Activated CD8-positive, alpha-beta T cell treated with anti-CD3 and anti-CD28 coated beads for 36 hours (primary cell): Measurements from ENCODE around the gene LRRC2. TPM values are rescaled to one million over a fixed set of nuclear protein-coding genes. Genes with fewer than 3 reads are reported as not detected.

Experiments
- ATAC-seq: fragments of 200-7000 bp; cut with Tn5 transposase; one replicate; pipeline ENCODE4 v1.10.0; 2021; ENCODE audit warnings: mild to moderate bottlenecking, moderate library complexity
- CTCF ChIA-PET: fragments of 350-600 bp; sonication (Branson Sonifier 250); formaldehyde crosslinking; loops from one replicate; lab custom pipeline; 2021; ENCODE audit warnings: antibody characterized with exemption; lab: Charles Lee
- POLR2A ChIA-PET: fragments of 350-600 bp; sonication (Branson Sonifier 250); formaldehyde crosslinking; loops from one replicate; lab custom pipeline; 2021; ENCODE audit warnings: antibody characterized with exemption; lab: Charles Lee
- DNase-seq: peaks from one replicate; pipeline ENCODE4 v3.0.0-alpha.2; 2020
- H3K27ac Mint-ChIP-seq: one replicate; pipeline ENCODE4 v1.8.0; 2021; ENCODE audit warnings: mild to moderate bottlenecking, mixed read lengths
- H3K27me3 Mint-ChIP-seq: one replicate; pipeline ENCODE4 v1.8.0; 2021; ENCODE audit warnings: mixed read lengths
- H3K36me3 Mint-ChIP-seq: one replicate; pipeline ENCODE4 v1.8.0; 2021; ENCODE audit warnings: low read depth, mixed read lengths
- H3K4me1 Mint-ChIP-seq: one replicate; pipeline ENCODE4 v1.8.0; 2021; ENCODE audit warnings: low read depth, mixed read lengths
- H3K4me3 Mint-ChIP-seq: one replicate; pipeline ENCODE4 v1.8.0; 2021; ENCODE audit warnings: mild to moderate bottlenecking, moderate library complexity, mixed read lengths
- H3K9me3 Mint-ChIP-seq: one replicate; pipeline ENCODE4 v1.8.0; 2021; ENCODE audit warnings: mixed read lengths
- intact Hi-C: fragments of 100-400 bp; cut with micrococcal nuclease; formaldehyde crosslinking; loops from one replicate; pipeline ENCODE4 v1.10.0; 2022
- total RNA-seq, 2 experiments: library from RNA; stranded (reverse); gene quantifications; one replicate each; pipeline ENCODE4 v1.2.3, GENCODE V29; 2021
- TF ChIP-seq, protein P1 (sequence below): fragments of 200-600 bp; IDR thresholded peaks from one replicate; pipeline ENCODE4 v1.8.0; 2022; ENCODE audit warnings: antibody characterized with exemption, mild to moderate bottlenecking

The LRRC2 gene
- total RNA-seq, 2 experiments from 2014 or later = not detected

DNA sequence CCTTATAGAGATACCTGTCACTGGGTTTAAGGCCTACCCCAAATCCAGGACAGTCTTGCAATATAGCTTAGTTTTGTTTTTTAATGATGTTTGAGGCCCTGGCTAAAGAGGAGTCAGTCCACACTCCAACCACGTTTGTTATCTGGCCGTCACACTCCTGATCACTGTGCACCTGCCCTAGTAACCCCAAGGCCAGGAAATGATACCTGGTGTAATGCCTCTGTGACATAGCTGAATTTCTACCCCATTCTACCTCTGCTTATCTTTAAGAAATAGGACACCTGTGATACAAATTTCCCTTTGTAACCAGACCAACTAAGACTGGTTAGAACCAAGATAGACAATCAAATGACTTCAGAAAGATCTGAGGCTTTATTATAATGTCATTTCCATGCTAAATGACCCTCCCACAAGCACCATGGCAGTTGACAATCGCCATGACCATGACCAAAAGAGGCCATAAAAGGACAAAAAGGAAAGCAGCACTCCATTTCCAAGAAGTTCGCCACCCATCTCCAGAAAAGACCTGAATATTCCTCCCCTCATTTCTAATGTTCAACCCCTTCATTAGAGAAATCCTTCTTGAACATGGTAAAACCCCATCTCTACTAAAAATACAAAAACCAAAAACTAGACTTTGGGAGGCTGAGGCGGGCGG, 73.1 kb downstream of the LRRC2 start:
- Mint-ChIP-seq H3K9me3 (no peaks in the 10 kb centered on the region), H3K4me3 (no peak overlapping the region), H3K27me3 (no peaks in the 10 kb centered on the region), H3K36me3 (no peaks in the 10 kb centered on the region), H3K27ac (no peak overlapping the region), H3K4me1 (peaks cover 8% of the 10 kb centered on the region)
- intact Hi-C loops = no loop called here
- ChIA-PET CTCF (interaction anchor here (1.4 to 13.6 kb wide), 2 partner anchors 66 to 137 kb away, joined by 5 to 254 read pairs; no protein-coding TSS in a partner anchor), POLR2A (interaction anchor here (0.6 to 1.1 kb wide), 2 partner anchors 30 to 70 kb away, joined by 3 read pairs; no protein-coding TSS in a partner anchor)
- ATAC-seq (no peak), DNase-seq (no peak)
- TF ChIP-seq, protein P1, sequence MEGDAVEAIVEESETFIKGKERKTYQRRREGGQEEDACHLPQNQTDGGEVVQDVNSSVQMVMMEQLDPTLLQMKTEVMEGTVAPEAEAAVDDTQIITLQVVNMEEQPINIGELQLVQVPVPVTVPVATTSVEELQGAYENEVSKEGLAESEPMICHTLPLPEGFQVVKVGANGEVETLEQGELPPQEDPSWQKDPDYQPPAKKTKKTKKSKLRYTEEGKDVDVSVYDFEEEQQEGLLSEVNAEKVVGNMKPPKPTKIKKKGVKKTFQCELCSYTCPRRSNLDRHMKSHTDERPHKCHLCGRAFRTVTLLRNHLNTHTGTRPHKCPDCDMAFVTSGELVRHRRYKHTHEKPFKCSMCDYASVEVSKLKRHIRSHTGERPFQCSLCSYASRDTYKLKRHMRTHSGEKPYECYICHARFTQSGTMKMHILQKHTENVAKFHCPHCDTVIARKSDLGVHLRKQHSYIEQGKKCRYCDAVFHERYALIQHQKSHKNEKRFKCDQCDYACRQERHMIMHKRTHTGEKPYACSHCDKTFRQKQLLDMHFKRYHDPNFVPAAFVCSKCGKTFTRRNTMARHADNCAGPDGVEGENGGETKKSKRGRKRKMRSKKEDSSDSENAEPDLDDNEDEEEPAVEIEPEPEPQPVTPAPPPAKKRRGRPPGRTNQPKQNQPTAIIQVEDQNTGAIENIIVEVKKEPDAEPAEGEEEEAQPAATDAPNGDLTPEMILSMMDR = no peak

DNA sequence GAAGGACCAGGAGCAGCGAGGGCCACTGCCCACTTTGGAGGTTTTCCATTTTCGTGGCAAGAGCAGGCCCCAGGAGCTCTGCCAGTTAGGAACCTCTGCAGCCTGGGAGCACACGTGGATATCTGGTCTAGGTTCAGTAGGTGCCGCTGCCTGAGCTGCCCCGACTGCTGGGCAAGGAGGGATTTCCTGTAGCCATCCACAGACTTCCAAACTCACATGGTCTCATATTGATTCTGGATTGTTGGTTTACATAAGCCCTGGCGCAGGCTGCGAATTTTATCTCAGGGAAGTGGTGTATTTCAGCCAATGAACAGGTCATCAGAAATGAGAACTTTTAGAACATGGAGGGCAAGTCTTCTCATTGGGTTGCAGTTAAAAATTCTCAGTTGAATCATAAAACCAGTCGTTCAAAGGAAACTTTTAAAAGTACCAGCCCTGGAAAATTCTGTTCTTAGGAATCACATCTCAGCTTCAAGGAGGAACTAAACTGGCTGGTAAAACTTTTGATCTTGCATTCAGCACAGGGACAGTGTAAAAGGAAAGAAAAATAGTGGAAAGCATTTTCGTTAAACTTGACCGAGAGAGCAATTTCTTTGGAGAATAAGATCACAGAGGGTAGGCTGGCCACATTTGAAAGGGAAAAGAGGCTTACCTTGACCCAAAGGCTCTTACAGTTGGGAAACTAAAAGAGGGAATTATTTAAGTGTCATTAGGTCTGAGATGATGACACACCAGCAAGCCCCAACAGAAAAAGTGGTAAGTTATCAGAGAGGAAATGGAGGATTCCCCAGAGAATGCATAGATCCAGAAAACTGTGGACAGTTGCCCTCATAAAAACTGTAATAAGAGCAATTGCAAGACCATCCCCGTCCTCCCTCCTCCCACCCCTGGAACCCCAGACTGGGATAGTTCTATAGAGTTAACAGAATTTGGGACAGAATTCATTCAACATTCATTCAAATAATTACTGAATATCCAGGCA, 74.7 kb downstream of the LRRC2 start:
- TF ChIP-seq, protein P1 = no peak
- Mint-ChIP-seq H3K36me3 (no peaks in the 10 kb centered on the region), H3K4me3 (no peak overlapping the region), H3K27me3 (no peaks in the 10 kb centered on the region), H3K9me3 (no peaks in the 10 kb centered on the region), H3K4me1 (peaks cover 8% of the 10 kb centered on the region), H3K27ac (no peak overlapping the region)
- DNase-seq = no peak
- intact Hi-C loops = no loop called here
- ChIA-PET CTCF (interaction anchor here (5.1 to 13.6 kb wide), 2 partner anchors 68 to 138 kb away, joined by 150 to 254 read pairs; no protein-coding TSS in a partner anchor), POLR2A (no interaction called here)
- no peak for ATAC-seq

DNA sequence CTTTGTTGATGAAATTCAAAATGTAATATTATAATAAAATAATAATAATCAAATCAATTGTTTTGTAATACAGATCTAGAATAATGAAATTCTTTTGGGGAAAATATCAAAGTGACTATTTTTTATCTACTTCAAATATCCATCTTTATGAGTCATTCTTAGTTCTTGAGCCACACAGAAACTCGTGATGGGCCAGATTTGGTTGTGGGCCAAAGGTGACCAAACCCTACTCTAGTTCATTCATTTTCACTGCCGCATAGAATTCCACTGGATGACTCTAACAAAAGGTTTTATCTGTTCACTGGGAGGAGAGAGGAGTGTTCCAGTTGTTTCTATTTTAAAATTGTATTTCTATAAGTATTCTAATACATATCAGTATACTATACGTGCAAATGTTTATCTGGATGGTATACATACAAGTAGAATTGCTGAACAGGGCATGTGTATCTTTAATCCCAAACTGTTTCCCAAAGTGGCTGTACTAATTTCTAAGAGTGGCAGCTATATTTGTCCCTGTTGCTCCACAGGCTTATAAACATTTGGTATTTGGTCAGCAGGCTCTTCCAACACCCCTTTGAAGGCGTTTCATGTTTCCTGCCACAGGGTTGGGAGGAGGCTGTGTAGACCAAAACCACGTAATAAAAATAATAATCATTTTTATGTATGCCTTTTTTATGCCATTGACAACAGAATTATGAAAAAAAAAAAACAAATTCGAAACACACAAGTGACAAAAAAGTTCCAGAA, 75.6 kb downstream of the LRRC2 start:
- POLR2A ChIA-PET = interaction anchor here (0.6 to 1.1 kb wide), 2 partner anchors 9 to 15 kb away, joined by 3 to 4 read pairs; no protein-coding TSS in a partner anchor
- DNase-seq = no peak
- CTCF ChIA-PET = interaction anchor here (1.2 to 13.6 kb wide), 9 partner anchors 10 to 151 kb away, joined by 3 to 254 read pairs (median 40); partner anchors contain the start of gene RTP3

DNA sequence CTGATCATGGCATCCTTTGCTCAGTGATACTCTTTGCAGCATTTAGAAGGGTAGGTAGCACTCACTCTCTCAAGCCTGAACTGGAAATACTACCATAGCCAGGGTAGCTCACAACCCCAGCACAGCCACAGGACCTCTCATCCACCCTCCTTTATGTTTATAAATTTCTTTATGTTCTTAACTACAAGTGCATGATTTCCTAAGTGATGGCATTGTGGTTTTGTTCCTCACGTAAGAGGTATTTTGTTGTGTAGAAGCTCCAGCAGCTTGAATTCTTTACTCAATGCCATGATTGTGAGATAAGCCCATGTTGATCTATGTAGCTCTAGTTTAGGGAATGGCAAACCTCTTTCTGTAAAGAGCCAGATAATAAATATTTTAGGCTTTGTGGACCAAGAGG, 76.2 kb downstream of the LRRC2 start:
- Mint-ChIP-seq H3K4me3 (no peak overlapping the region), H3K9me3 (no peaks in the 10 kb centered on the region), H3K27ac (no peak overlapping the region), H3K36me3 (no peaks in the 10 kb centered on the region), H3K27me3 (no peaks in the 10 kb centered on the region), H3K4me1 (peaks cover 8% of the 10 kb centered on the region)
- TF ChIP-seq, protein P1 = no peak
- no peak for ATAC-seq
- ChIA-PET POLR2A (interaction anchor here (0.6 to 1.8 kb wide), 4 partner anchors 10 to 140 kb away, joined by 3 to 5 read pairs (median 4); no protein-coding TSS in a partner anchor), CTCF (interaction anchor here (1.0 to 13.6 kb wide), 30 partner anchors 10 to 205 kb away, joined by 3 to 254 read pairs (median 12); partner anchors contain the start of genes LRRC2 and RTP3)
- DNase-seq = no peak
- intact Hi-C loops = loop anchor here (2.0 to 5.0 kb wide), 2 partner anchors 67 to 139 kb away; no protein-coding TSS in a partner anchor

More for the DNA sequence above, 75.6 kb downstream of the LRRC2 start:
- Mint-ChIP-seq H3K4me1 (peaks cover 8% of the 10 kb centered on the region), H3K27me3 (no peaks in the 10 kb centered on the region), H3K36me3 (no peaks in the 10 kb centered on the region), H3K9me3 (no peaks in the 10 kb centered on the region), H3K27ac (no peak overlapping the region), H3K4me3 (no peak overlapping the region)
- intact Hi-C loops = no loop called here
- ATAC-seq = no peak
- TF ChIP-seq, protein P1 = no peak
